GM18868 (cell line): ENCODE data around the gene GPR25.
A peak's percentile ranks its signal among the peaks of the same experiment; 100 is the strongest.

Experiments
- ATAC-seq: cut with Tn5 transposase; IDR thresholded peaks from one replicate; pipeline ENCODE4 v1.9.1; 2021; ENCODE audit warnings: mild to moderate bottlenecking, moderate library complexity; ENCODE audit not compliant: unreplicated experiment

Gene GPR25

DNA sequence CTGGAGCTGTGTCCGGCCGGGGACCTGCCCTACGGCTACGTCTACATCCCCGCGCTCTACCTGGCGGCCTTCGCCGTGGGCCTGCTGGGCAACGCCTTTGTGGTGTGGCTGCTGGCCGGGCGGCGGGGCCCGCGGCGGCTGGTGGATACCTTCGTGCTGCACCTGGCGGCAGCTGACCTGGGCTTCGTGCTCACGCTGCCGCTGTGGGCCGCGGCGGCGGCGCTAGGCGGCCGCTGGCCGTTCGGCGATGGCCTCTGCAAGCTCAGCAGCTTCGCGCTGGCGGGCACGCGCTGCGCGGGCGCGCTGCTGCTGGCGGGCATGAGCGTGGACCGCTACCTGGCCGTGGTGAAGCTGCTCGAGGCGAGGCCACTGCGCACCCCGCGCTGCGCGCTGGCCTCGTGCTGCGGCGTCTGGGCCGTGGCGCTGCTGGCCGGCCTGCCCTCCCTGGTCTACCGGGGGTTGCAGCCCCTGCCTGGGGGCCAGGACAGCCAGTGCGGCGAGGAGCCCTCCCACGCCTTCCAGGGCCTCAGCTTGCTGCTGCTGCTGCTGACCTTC, 412 bp downstream of the GPR25 start:
- ATAC-seq, result no peak

DNA sequence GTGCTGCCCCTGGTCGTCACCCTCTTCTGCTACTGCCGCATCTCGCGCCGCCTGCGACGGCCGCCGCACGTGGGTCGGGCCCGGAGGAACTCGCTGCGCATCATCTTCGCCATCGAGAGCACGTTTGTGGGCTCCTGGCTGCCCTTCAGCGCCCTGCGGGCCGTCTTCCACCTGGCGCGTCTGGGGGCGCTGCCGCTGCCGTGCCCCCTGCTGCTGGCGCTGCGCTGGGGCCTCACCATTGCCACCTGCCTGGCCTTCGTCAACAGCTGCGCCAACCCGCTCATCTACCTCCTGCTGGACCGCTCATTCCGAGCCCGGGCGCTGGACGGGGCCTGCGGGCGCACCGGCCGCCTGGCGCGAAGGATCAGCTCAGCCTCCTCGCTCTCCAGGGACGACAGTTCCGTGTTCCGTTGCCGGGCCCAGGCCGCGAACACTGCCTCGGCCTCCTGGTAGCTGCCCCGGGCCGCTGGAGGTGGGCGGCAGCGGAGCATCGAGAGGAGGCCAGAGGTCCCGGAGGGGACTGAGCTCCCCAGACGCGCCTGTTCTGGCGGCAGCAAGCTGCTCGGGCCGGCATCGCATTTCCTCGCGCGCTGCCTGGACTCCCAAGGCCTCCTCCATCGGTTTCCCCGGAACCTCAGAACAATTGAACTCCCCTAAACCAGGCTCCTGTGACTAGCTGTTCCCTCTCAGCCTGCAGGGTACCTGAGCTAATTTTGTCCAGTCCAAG, 1.1 kb downstream of the GPR25 start:
- ATAC-seq, result no peak

DNA sequence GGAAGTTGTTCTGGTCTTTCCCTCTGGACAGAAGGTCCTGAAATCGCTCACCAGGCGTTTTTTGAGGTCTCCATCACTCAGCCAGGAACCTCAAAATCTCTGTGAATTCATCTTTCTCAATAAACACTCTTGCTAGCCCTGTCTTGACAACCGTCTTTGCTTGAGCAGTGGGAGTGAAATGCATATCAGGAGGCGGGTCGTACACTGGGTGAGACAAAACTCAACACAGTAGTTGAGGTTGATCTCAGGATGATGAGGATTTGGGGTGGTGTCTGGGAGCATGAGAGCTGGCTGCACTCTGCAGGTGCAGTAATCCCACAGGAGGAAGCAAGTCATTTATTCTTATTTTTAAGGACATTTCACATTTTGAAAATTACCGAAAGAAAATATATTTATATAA, 1.9 kb downstream of the GPR25 start:
- no peak for ATAC-seq

DNA sequence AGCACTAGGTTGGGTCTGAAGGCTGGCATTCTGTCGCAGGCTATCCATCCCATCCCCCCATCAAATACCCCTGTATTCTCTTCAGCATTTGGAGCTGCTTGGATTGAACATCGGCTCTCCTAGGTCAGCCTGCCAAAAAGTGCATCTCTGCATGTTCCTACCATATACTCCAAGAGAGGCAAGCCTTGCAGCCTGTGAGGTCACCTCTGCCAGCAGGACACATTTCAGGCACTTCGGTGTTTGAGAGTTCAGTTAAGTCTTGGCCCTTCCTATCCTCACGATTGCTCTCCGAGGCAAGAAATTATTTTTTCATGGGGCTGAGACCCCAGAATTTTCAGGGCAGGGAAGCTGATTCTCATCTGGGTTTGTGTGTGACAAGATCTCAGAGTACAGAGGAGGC, 2.6 kb downstream of the GPR25 start:
- ATAC-seq, result no peak

DNA sequence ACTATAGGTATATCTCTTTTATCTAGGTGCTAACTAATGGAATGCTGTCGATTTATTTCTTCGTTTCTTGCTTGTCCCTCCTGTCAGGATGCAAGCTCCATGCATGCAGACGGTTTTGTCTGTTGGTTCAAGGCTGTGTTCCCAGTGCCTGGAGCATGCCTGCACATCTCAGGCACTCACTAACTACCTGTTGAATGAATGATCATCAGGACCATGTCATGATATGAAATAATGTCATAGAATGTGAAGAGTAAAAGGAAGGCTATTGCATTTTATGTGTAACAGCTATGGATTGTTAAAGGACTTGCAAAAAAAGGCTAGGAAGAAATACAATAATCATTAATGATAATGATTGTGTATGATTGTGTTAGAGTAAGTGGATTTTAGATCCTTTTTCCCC, 4.2 kb downstream of the GPR25 start:
- no peak for ATAC-seq

DNA sequence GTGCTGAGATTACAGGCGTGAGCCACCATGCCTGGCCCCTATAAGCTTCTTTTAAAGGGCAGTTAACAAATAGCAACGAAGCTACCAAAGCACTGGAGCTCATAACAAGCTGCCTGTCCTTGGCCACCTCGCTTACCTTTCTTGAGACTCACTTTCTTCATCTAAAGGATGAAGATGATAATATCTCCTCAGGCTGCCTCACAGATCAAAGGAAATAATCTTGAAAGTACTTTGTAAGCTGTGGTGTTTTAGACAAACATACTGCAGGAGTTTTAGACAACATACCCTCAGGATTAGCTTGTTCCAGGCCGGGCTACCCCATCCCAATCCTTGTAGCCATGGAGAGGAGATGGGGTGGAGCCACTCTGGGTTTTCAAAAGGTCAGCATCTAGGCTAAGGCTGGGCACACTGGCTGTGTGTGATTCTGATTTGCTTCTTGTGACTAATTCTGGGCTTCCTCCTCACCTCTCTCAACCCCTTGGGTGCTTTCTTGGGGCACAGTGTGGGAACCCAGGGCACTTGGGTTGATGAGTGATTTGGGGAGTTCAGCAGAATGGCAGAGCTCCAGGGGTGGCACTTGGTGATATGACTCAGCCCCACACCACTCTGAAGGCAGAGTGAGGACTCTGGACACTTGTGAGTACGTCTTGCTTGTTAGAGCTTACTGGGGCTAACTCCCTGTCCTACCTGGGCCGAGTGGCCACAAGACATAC, 5.2 kb downstream of the GPR25 start:
- ATAC-seq, result peak; percentile 92

DNA sequence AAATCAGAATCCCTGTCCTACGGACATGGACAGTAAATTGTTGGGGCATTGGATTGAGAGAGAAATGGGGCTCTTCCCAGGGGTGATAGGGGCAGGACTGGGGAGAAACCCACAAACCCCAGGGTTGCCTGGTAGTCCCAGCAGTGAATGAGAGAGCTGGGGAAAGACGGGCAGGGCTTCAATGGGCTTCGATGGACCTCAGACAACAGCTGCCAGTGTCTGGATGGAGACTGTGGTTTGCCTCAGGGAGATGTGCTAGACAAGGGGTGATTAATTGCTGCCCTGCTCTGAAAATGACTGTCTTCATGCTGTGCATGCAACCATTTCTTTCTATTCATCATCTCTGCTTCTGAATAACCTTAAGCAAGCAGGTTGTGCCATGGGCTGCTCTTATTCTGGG, 7.4 kb downstream of the GPR25 start:
- ATAC-seq, result peak; percentile 62

DNA sequence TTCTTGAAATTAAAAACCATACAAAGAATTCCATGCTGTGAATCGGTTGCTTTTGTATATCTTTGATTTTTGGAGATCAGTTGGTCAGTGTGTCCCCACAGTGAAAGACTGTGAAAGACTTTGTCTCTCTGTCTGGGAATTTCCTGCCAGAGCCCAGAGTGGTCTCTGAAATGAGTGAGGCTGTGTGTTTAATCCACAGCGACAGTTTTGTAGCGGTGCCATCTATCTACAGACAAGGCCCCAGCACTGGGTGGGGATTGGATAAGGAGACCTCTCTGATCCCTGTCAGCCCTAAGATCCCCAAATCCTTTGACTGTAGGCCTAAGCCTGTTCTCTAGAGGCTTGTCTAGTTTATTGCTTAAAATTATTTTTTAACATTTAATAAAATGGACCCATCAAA, 10.3 kb downstream of the GPR25 start:
- no peak for ATAC-seq

DNA sequence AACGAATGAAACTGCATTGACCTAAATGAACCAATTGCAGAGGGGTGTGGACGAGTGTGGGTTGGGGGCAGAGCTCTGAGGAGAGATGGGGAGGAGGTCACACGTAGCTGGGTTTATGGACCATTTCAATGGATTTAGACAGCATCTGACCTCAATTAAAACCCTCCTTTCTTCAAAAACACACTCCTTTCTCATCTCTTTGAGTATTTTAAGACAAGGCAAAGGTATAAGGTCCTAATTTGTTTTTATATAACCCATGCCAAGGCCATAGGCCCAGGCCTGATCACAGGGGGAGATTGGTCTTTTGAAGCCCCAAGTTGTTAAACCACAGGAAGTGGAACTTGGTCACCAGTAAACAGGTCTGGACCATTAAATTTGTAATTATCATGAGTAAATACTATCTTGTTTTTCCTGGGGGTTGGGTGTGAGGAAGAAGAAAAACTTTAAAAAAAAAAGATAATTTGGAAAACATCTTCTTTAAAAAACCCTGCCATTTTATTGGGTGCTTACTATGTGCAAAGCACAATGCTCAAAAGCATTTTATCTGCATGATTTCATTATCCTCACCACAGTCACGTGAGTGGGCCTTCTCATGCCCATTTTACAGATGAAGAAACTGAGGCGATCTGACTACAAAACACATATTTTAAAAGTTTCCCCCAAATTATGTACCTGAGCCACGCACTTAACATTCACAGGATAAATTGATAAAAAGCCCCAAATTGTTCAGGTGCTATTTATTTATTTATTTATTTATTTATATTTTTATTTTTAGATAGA, 13.0 kb downstream of the GPR25 start:
- ATAC-seq, result no peak

DNA sequence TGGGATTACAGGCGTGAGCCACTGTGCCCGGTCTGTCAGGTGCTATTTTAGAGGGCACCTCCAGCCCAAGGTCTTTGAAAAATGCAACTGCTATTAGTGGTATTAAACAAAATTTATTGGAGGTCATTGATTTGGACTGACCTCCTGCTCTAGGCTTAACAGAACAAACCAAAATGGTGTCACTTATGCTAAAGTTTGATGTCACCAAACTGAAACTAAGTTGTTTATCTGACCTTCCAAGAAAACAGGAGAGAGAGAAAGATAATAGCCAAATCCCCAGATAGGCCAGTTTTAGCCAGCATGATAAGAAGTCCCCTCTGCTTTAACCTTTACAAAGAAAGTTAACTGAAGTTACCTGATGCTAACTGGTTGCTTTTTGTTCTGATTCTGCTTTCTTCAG, 13.8 kb downstream of the GPR25 start:
- no peak for ATAC-seq

DNA sequence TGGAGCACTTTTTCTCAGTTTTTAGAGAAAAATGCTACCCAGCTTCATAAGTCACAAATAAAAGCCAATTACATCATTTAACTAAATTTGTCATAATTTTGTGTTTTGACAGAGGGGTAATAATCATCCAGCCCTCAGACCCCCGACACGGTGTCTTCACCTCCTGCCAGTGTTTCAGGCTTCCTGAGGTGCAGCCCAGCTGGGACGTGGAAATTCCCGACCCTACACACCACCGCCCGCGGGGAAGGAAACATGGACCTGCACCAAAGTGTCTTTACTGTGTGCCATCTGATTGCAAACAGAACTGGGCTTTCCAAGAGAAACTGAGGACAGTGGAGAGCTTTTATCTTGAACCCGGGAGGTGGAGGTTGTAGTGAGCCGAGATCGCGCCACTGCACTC, 14.3 kb downstream of the GPR25 start:
- ATAC-seq, result no peak

DNA sequence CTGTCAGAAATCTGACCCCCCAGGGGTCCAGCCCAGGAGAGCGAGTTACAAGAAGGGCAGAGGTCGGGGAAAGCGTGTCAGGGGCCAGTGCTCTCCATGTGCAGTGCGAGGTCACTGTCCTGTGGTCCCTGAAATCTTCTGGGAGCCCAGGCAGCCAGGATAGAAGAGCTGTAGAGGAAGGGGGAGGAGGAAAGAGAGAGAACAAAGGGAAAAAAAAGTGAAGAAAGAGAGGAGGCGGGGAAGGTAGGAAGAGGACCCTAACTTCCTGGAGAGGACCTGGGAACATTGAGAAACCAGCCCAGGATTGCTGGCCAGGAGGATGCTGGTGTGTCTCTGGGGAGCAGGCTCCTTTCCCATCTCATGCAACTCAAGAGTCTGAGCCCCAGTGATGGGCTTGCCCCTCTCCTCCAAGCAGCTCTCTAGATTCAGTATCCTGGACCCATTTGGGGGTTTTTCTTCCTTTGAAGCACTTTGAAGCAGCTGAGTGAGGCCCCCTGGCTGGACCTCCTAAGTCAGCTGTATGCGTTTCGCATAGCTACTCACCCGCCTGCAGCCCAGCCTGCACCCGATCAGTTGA, 15.1 kb downstream of the GPR25 start:
- ATAC-seq, result no peak

DNA sequence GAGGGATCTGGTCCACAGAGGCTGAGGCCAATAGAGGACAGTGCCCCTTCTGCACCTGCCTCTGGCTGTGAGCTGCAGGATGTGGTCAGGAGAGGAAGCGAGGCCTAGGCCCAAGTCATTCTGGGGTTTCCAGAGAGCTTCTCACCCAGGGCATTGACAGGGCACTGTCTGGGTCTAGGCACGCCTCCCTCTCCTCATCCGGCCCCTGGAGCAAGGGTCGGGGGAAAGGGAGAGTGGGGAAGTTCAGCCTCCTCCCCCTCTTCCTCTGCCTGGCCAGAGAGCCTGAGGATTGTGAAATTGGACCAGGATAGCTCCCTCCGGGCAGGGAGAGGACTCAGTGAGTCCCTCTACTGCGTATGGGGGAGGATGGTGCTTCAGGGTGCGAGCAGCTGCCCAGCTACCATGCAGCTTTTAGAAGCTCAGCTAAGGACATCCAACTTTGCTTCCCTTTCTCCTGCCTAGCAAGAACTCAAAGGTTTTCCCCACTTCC, 15.6 kb downstream of the GPR25 start:
- ATAC-seq, result peak; percentile 90

DNA sequence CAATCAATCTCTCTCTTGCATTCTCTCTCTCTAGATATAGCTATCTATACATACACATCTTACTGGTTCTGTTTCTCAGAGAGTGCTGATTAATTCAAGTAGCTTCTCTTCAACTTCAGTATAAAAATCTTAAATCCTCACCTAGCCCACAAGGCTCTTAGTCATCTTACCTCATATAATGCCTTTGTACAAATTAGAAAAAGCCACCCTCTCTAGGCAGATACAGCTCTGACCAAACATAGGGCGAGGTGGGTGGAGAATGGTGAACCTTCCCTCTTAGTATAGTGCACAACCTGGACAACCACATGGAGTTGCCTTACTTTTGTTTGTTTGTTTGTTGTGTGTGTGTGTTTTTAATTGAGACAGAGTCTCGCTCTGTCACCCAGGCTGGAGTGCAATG, 16.8 kb downstream of the GPR25 start:
- no peak for ATAC-seq

DNA sequence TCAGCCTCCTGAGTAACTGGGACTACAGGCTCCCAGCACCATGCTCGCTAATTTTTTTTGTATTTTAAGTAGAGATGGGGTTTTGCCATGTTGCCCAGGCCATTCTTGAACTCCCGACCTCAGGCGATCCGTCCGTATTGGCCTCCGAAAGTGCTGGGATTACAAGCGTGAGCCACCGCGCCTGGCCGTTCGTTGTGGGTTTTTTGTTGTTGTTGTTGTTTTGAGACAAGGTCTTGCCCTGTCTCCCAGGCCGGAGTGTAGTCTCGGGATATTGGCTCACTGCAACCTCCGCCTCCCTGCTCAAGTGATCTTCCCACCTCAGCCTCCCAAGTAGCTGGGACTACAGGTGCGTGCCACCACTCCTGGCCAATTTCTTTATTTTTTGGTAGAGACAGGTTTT, 17.2 kb downstream of the GPR25 start:
- no peak for ATAC-seq

DNA sequence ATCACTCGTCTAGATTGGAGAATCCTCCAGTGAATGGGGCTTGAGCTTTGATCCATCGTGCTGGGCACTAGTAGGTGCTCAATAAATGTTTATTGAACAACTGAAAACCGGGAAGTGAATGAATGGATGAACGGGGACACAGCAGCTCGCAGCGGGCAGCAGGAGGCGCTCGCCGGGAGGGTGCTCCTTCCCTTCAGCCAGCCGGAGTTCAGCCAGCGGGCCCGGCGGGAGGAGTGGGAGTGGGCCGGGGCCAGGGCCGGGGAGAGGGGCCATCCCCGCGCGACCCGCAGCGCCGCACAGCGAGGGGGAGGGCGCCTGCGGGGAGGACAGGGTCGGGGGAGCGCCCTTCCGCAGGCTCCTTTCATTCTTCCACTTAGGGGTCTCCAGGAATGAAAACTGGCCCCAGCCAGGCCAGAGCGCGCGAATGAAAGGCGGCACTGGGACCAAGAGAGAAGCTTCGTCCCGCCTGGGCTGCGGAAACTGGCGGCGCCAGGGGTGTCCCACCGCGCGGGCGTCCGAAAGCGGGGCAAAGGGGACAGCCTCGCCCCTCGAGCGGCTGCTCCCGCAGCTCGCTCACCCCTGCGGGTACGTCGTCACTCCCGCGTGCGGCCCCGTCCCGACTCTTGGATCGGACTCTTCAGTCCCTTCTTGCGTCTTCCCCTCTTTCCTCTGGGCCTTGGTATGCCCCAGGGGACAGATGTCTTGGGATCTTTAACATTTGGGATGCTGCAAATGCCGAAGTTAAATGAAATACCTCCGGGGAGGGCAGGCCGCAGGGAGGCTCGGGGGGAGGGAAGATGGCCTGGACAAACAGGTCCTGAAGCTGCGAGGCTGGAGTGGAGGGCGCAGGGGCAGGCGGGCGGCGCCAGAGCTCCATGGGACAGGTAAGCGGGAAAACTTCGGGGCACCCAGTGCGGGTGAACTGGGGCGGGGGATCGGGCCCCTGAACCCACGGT, 18.3 kb downstream of the GPR25 start:
- no peak for ATAC-seq

DNA sequence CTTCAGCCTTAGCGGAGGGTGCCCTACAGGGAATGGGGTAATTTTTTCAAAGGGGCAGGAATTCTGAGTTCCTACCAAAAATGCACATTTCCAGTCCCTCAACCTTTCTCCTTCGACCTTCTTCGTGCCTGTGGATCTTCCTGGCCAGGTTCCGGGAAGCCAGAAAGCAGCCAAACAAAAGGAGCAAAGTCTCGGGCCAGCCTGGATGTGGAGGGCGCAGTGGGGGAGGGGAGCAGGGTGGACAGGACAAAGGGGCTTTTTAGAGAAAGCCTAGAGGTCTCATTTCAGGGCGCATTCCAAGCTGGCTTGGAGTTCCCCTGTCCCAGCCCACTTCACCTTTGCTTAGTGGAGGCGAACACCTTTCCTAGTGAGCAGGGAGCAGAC, 19.0 kb downstream of the GPR25 start:
- no peak for ATAC-seq

DNA sequence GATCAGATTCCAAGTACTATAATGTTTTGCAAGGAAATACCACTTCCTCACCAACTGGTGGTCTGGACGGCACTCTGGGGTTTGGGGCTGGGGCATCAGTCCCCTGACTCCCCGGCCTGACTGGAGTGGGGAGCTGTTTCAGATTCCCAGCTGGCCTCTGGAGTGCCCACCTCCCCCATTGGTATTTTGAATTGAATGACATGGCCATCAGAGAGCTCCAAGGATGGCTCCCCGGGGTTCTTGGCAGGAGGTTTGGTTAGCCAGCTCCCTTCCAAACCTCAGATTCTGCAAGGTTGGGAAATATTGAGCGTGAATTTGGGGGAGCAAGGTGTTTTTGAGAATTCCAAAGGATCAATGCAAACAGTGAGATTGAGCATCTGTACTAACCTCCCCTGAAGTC, 19.8 kb downstream of the GPR25 start:
- ATAC-seq, result no peak

DNA sequence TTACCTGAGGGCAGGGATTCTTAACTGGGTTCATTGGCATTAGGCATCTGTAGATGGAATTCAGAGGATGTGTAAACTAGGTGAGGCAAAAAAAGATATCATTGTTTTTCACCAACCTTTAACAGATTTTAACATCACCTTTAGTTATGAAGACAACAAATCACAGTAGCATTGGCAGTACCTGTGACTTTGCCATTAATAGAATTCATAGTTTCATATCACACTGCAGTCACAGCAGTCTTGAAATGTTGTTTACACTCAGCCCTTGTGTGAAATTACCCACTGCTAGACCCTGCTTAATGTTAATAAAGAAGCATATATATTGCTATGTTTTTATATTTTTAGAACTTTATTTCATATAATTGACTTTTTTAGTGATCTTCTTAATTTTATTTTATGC, 20.2 kb downstream of the GPR25 start:
- no peak for ATAC-seq

DNA sequence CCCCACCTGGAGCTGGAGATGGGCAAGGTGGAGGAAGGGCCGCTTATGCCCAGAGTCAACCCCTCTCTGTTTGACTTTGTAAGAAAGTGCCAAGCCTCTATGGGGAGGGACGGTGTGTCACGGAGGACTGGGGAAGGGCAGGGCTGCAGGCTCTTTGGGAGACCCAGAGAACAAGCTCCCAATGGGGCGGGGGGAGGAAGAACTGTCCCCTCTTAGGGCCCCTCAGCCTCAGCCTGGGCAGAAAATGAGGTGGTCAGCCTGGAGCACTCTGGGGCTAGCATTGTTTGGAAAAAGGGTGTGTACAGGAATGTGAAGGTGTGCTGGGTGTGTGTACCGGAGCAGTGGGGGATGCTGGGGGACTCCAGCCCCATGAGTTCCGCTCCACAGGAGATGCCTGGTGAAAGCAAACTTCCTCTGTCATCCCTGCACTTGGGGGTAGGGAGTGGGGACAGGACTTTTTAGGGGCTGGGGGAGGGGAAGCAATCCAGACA, 20.7 kb downstream of the GPR25 start:
- ATAC-seq, result no peak
